DMS 273 (cell line): ENCODE measurements around the gene PERM1.
"Not testable (repeated sequence)": the region's sequence is repeated elsewhere in the genome, so short reads cannot be mapped to it uniquely, and the experiment has no call there.

Source experiments
- DNase-seq: peaks from one replicate; lab custom pipeline; 2025; ENCODE audit not compliant: unreplicated experiment; lab: John Stamatoyannopoulos, UW

Gene PERM1

DNA sequence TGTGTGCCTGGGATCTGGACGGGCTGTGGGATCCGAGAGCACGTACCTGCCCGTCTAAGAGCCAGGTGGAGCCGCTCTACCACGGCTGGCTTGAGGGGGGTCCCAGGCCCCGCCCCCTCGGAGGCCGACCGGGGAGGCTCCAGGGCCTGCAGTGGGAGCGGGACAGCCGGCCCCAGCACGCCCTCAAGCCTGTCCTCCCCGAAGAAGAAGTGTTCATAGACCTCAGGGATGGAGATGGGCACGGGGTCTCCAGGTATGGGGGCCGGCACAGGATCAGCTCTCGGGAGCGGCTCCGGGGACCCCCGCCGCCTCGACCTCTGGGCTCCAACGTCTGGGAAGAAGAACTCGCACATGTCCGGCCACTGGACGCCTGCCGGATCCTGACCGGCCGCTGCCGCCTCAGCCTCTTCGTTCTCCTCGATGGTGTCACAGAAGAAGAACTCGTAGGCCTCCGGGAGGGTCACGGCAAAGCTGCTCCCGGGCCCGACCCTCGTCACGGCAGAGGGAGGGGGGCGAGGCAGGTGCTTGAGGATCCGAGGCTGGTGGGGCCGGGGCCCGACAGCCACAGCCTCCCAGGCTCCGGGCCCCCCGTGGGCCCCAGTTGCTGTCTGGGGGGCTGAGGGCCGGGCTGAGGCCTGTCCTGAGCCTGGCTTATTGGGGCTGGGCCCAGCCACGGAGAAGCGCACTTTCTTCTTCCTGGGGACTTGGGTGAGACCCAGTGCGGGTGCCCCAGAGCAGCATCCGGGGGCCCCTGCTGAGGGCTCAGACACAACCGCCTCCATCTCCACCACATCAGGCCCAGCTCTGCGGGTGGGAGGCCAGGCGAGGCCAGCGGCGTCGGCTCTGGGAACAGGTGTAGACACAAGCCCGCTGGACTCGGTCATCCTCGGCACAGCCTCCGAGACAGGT is 2.8 kb downstream of the PERM1 start:
- DNase-seq: no peak

DNA sequence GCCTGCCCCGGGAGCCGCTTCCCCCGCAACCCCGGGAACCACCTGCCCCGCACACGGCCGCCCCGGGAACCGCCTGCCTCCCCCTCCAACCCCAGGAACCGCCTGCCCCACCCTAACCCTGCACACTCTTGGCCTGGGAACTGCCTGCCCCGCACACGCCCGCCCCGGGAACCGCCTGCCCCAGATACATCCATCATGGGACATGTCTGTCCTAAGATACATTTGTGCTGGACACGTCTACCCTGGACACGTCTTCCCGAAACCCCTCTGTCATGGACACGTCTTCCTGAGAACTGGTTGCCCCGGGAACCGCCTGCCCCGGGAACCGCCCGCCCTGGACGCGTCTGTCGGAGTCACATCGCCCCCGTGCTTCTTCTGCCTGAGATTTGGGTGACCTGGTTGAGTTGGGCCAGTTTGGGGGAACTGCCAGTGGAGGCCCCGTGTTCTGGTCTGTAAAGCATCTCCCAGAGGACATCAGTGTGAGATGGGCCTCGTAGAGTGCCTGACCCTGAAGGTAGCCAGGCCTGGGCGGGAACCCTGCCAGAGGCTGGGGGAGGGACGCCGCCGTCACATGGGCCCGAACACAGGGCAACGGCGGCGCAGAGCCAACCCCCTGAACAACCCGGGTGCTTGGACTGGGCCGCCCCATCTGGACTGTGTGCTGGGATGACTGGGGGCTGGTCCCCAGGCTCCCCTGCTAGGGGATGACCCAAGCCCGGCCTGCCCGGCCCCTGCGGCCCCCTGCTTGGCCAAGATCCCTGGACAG is 3.6 kb downstream of the PERM1 start:
- DNase-seq: peak; percentile 61

DNA sequence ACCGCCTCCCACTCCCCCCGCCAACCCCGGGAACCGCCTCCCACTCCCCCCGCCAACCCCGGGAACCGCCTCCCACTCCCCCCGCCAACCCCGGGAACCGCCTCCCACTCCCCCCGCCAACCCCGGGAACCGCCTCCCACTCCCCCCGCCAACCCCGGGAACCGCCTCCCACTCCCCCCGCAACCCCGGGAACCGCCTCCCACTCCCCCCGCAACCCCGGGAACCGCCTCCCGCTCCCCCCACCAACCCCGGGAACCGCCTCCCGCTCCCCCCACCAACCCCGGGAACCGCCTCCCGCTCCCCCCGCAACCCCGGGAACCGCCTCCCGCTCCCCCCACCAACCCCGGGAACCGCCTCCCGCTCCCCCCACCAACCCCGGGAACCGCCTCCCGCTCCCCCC is 5.1 kb downstream of the PERM1 start:
- not testable (repeated sequence) for DNase-seq

DNA sequence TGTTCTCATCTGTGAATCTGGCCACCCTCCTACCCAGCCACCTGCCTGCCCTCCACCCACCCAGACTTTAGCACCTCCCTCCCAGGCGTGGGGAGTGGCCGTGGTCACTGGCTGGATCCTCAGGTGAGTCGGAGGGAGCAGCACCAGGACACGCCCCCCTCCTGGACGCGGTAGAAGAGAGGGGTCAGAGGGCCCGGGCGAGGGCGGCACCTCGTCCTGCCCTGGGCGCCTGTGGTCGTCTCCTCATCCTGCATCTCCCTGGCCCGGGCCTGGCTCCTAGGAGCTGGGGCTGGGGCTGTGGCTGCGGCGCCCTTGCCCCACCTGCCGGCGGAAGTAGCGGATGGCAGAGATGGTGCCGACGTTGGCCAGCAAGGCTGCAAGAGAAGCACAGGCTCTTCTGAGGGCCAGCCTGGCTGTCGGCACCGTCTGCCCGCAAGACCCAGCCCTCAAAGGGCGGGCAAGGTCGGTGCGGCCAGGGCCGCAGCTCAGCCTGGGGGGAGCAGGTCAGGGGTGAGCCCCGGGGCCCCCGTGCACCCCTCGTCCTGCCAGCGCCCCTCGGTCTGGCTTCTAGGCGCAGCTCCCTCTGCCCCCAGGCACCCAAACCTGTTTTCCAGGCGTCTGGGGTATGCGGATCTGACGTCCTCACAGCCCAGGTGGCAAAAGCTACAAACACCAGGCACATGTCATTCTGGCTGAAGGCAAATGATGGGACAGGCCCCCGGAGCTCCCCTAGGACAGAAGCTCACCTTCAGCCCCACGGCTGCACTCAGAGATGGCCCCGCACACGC is 5.8 kb downstream of the PERM1 start:
- peak; percentile 91 for DNase-seq

DNA sequence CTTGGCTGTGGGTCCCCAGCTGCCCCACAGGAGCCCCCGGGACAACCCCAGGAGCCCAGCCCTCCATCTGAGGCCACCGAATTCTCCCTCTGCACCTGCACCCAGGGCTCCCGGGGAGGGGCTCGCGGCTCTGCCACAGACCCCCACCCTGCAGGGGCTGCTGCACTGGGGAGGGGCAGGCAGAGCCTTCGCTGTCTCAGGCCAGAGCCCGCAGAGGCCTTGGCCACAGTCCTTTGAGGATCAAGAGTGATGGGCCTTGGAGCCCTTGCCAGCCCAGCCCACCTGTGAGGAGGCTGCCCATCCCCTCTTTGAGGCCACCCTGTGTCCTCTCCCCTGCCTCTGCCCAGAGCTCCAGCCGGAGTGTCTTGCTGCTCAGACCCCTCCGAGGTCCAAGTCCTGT is 6.5 kb downstream of the PERM1 start:
- DNase-seq: no peak

DNA sequence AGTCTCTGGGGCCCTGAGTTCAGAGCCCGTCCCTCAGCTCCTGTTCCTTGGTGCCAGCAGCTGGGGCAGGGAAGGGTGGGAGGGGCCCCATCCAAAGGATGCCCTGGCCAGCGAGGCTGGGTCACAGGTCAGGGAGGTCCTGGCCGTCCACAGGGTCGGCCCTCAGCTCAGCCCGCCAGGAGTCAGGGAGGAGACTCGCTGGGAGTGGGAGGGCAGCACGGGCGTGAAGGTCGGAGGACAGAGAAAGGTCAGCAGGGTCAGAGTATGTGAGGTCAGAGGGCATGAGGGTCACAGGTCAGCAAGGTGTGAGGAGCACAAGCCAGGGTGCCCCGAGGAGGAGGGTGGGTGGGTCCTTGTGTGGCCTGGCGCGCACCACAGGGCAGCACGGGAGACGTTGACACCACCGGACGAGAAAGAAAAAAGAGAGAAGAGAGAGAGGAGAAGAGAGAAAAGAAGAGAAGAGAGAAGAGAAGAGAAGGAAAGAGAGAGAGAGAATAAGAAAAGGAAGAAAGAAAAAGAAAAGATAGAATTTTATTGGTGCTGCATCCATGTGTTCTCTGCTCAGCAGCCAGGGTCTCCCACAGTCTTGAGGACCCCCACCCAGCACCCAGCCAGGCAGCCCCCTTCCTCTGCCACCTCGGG is 7.1 kb downstream of the PERM1 start:
- DNase-seq: no peak

DNA sequence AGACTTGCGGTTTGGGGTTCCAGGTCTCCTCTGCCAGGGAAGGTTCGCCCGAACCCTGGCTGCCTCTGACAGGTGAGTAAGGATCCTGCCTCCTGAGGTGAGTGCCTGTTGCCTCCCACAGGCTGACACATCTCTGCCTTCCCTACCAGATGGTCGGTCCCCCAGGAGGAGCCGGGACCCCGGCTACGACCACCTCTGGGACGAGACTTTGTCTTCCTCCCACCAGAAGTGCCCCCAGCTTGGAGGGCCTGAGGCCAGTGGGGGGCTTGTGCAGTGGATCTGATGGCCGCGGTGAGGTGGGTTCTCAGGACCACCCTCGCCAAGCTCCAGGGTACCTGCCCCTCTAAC is 7.6 kb downstream of the PERM1 start:
- DNase-seq: no peak

DNA sequence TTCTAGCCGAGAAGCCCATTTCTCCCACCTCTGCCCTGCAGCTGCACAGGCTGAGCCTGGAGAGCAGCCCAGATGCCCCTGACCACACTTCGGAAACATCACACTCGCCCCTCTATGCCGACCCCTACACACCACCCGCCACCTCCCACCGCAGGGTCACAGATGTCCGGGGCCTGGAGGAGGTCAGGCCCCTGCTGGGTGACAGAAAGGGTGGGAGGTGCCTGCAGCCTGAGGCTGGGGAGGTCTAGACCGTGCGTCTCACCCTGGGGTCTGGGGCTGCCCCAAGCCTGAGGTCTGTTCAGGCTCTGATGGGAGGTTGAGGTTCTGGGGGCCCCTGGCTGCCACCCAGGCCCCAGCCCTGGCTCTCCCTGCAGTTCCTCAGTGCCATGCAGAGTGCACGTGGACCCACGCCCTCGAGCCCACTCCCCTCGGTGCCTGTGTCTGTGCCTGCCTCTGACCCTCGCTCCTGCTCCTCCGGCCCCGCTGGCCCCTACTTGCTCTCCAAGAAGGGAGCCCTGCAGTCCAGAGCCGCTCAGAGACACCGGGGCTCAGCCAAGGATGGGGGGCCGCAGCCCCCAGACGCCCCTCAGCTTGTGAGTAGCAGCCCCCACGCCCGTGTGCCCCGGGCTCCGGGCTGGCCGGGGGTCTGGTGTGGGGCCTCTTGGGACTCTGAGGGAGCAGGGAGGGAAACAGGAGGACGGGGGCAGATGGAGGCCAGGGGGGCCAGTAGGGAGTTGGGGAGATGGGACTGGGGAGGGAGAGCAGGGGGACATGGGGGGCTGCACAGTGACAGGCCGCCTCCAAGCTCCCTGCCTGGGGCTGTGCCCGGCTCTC is 8.2 kb downstream of the PERM1 start:
- no peak for DNase-seq

DNA sequence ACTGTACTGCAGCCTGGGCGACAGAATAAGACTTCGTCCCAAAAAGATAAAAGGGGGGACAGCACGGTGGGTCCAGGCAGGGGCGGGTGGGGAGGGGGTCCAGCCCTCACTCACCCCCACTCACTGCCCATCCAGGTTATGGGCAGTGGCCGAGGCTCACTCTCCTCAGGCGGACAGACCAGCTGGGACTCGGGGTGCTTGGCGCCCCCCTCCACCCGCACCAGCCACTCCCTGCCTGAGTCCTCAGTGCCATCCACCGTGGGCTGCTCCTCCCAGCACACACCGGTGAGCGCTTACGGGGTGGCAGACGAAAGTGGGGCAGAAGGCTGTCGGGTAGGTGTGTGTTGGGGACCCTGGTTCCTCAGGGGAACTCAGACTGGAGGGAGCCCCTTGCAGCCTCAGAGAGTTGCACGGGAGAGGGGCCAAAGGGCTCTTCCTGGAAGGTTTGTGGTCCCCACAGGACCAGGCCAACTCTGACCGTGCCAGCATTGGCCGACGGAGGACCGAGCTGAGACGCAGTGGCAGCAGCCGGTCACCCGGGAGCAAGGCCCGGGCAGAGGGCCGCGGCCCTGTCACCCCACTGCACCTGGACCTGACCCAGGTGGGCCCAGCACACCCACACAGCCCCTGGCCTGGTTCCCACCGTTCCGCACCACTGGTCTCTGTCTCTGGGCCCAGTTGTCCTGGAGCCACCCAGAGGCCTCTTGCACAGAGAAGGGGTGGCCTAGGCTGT is 9.0 kb downstream of the PERM1 start:
- no peak for DNase-seq

DNA sequence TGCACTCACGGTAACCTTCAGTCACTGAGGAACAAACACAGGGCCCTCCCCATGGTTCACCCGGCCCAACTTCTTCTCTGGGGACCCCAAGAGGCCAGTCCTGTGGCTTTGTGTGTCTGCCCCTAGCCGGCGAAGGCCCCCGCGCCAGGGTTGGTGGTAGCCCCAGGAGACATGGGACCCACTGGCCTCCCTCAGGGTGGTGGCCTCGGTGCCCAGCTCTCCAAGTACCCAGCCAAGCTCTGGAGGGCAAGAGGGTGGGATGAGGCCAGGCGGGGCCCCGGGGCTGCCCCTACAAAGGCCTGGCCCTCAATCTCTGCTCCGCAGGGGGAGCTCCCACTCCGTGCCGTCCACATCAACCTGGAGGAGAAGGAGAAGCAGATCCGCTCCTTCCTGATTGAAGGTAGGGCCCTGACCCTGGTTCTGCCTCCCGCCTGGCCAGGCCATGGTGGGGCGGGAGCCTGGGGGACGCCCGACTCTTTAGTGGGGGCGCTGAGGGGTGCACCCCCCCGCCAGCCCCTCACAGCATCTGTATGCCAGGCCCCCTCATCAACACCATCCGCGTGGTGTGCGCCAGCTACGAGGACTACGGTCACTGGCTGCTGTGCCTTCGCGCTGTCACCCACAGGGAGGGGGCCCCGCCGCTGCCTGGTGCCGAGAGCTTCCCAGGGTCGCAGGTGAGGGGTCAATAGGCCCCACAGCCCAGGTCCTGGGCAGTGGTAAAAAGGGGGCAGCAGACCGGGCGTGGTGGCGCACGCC is 10.0 kb downstream of the PERM1 start:
- no peak for DNase-seq

DNA sequence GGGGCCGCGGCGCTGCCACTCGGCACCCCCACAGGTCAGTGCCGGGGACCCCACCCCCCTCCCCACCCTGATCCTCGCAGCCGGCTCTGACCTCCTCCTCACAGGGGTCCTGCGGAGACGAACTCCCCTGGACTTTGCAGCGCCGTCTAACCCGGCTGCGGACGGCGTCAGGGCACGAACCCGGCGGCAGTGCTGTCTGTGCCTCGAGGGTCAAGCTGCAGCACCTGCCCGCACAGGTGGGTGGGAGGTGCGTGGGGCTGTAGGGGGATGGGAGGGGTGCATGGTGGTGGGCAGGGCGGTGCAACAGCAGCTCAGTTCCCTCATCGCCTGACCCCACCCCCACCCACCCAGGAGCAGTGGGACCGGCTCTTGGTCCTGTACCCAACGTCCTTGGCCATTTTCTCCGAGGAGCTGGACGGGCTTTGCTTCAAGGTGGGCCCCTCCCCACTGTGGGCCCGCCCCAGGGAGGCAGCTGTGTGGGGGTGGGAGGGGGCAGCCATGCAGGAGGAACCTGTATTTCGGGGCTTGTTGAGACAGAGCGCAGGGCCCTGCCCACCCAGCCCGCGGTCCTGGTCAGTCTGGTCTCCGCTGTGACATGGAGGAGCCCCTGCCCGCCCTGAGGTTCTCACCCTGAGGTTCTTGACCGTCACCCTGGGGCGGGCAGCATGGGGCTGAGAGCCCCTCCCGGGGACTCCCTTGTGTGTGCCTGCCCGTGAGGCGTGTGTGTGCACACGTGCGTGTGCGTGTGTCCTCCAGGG is 10.7 kb downstream of the PERM1 start:
- DNase-seq: no peak

DNA sequence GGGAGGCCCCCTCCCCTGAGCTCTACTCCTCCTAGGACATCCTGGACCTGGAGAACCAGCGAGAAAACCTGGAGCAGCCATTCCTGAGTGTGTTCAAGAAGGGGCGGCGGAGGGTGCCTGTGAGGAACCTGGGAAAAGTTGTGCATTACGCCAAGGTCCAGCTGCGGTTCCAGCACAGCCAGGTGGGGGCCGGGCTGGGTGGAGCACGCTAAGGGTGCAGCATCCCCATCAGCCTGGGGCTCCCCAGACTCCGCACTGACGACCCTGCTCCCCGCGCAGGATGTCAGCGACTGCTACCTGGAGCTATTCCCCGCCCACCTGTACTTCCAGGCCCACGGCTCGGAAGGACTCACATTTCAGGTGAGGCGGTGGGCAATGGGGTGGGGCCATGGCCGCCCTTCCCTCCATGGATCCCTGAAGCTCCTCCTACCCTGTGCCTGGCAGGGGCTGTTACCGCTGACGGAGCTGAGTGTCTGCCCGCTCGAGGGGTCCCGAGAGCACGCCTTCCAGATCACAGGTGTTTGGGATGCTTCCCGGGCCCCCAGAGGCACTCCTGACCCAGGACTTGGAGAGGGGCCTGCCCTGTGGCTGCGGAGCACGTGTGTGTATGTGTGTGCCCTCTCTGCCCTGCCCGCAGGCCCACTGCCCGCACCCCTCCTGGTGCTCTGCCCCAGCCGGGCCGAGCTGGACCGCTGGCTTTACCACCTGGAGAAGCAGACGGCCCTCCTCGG is 11.5 kb downstream of the PERM1 start:
- DNase-seq: no peak

DNA sequence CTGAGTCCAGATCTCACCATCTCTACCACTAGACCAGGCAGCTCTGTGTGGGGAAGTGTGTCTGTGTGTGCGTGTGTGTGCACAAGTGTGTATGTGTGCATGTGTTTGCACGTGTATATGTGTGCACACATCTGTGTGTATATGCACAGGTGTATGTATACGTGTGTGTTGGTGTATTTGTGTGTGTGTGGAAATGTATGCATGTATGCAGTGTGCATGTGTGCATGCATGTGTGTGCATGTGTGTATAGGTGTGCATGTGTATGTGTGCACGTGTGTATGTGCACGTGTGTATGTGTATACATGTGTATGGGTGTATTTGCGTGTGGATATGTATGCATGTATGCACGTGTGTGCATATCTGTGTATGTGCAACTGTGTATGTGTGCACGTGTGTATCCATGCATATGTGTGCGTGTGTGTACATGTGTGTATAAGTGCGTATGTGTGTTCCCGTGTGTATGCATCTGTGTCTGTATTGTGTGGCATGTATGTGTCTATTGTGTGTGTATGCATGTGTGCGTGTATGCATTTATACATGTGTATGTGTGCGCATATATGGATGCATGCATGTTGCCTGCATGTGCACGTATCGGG is 12.5 kb downstream of the PERM1 start:
- DNase-seq: no peak

DNA sequence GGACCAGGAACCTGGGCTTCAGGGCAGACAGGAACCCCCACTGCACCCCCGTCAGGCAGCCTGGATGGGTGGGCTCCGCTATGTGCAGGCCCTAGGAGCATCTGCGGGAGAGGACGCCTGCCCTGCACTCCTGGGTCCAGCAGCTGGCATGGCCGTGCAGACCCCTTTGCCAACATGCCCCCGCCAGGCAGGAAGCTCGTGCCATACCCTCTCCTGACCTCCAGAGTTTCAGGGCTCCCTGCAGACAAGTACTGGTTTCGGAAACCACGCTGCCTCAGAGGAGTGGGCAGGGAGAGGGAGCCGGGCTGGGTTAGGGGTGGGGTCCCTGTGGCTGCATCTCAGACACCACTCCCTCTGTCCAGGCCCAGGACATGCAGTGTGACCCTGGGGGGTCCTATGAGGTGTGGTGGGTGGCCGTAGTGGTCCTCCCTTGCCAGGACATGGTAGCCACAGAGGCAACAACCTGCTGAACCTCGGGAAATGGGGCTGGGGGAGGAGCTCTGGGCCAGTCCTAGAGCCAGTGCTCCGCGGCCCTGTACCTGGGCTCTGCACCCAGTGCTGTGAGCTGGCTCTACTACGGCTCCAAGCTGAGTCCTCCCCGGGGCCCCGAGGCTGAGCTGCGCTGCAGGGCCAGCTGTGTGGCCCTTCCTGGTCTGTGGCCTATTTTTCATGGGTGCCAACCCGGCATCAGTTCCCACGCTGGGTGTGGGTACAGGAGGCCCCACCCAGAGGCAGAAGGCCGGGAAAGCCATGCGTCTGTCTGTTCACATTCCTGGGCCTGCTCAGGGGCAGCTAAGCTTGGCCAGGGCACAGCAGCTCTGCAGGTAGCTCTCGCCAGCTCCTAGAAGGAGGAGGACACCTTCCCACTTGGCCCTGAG is 14.2 kb downstream of the PERM1 start:
- no peak for DNase-seq

DNA sequence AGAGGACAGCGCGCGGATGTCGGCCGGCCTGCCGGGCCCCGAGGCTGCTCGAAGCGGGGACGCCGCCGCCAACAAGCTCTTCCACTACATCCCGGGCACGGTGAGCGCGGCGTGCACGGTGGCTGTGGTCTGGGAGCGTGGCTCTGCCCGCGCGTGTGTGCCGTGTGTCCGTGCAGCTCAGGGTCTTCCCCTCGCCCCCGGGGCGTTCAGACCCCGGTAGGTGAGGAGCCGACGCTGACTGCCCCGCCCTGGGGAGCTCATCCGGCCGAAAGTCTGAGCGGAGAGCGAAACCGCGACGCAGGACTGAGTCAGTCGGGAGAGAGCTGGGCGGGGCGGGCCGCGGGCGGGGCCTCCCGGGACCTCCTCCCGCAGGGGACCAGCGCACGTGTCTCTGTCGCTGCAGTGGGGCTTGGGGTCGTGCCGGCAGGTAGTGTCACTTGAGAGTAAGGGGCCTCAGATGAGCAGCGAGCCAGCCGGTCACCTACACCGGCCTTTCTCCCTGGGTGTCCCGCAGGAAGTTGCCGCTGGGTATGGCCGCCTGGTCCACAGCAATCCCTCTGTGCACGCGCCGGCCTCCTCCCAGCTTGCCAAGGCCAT is 15.1 kb downstream of the PERM1 start:
- DNase-seq: peak; percentile 69
